SK-N-SH treated with all-trans-retinoic acid at 6 μM for 48 hours (cell line): ENCODE data around the gene UHRF2.

Experiments used
- CREB5 ChIP-seq: fragments of 250-450 bp; sonication (Bioruptor Pico); IDR thresholded peaks from 2 replicates; pipeline ENCODE4 v1.5.1; 2020; ENCODE audit warnings: low read depth, mild to moderate bottlenecking, moderate library complexity
- ESRRG ChIP-seq: fragments of 250-450 bp; sonication (Bioruptor Pico); IDR thresholded peaks from 2 replicates; pipeline ENCODE4 v1.6.1; 2021; ENCODE audit warnings: mild to moderate bottlenecking
- ISL1 ChIP-seq: fragments of 250-450 bp; sonication (Bioruptor Pico); IDR thresholded peaks from 2 replicates; pipeline ENCODE4 v2.1.2; 2022; ENCODE audit warnings: mild to moderate bottlenecking, moderate library complexity
- OSR1 ChIP-seq: fragments of 250-450 bp; sonication (Bioruptor Pico); IDR thresholded peaks from 2 replicates; pipeline ENCODE4 v1.8.0; 2022; ENCODE audit warnings: moderate library complexity, mild to moderate bottlenecking, inconsistent platforms
- PATZ1 ChIP-seq: fragments of 250-450 bp; sonication (Bioruptor Pico); IDR thresholded peaks from 2 replicates; pipeline ENCODE4 v1.8.0; 2020; ENCODE audit warnings: mild to moderate bottlenecking, moderate library complexity, borderline replicate concordance
- PPARA ChIP-seq: fragments of 250-450 bp; sonication (Bioruptor Pico); IDR thresholded peaks from 2 replicates; pipeline ENCODE4 v1.5.0; 2020; ENCODE audit warnings: mild to moderate bottlenecking, borderline replicate concordance
- SNAI2 ChIP-seq: fragments of 250-450 bp; sonication (Bioruptor Pico); IDR thresholded peaks from 2 replicates; pipeline ENCODE4 v1.5.0; 2020; ENCODE audit warnings: mild to moderate bottlenecking, moderate library complexity
- ZC3H10 ChIP-seq: fragments of 250-450 bp; sonication (Bioruptor Pico); IDR thresholded peaks from 2 replicates; pipeline ENCODE4 v1.5.1; 2021; ENCODE audit warnings: mild to moderate bottlenecking, moderate library complexity
- ZFP30 ChIP-seq: fragments of 450-650 bp; formaldehyde crosslinking; IDR thresholded peaks from 2 replicates; pipeline ENCODE4 v1.5.0; 2022; ENCODE audit warnings: mild to moderate bottlenecking, moderate library complexity
- ZNF565 ChIP-seq: fragments of 450-650 bp; formaldehyde crosslinking; conservative IDR thresholded peaks from 2 replicates; pipeline ENCODE4 v1.5.0; 2020; ENCODE audit warnings: low read depth, mild to moderate bottlenecking, moderate library complexity

DNA sequence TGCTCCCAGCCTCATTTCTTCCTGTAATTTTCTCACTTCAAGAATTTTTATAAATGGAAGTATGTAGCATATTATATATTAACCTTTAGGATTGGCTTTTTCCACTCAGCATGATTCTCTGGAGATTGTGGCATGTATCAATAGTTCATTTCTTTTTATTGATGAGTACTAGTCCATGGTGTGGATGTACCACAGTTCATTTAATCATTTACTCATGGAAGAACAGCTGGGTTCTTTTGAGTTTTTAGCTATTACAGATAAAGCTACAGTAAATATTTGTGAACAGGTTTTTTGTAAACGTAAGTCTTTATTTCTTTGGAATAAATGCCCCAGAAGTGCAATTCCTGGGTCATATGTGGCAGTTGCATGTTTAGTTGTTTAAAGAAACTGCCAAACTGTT lies 76.1 kb downstream of the UHRF2 start:
- no peak for TF ChIP-seq ISL1 (CRISPR knock-in tag)
- no peak for TF ChIP-seq PATZ1 (CRISPR knock-in tag)
- no peak for TF ChIP-seq ZFP30 (CRISPR knock-in tag)
- no peak for TF ChIP-seq ZNF565 (CRISPR knock-in tag)
- no peak for TF ChIP-seq ZC3H10 (CRISPR knock-in tag)
- no peak for TF ChIP-seq SNAI2 (CRISPR knock-in tag)
- no peak for TF ChIP-seq OSR1 (CRISPR knock-in tag)
- TF ChIP-seq PPARA (CRISPR knock-in tag): no peak
- TF ChIP-seq ESRRG (CRISPR knock-in tag): no peak
- no peak for TF ChIP-seq CREB5 (CRISPR knock-in tag)
